Activated CD8-positive, alpha-beta T cell treated with anti-CD3 and anti-CD28 coated beads for 36 hours (primary cell): ENCODE results near the gene ATXN2L. TPM values are rescaled to one million over a fixed set of nuclear protein-coding genes. Genes with fewer than 3 reads are reported as not detected.
A peak's percentile ranks its signal among the peaks of the same experiment; 100 is the strongest.
"Not testable (repeated sequence)": the region's sequence is repeated elsewhere in the genome, so short reads cannot be mapped to it uniquely, and the experiment has no call there.

ENCODE experiments used
- ATAC-seq: fragments of 200-7000 bp; cut with Tn5 transposase; one replicate; pipeline ENCODE4 v1.10.0; 2021; ENCODE audit warnings: mild to moderate bottlenecking, moderate library complexity
- CTCF ChIA-PET: fragments of 350-600 bp; sonication (Branson Sonifier 250); formaldehyde crosslinking; loops from one replicate; lab custom pipeline; 2021; ENCODE audit warnings: antibody characterized with exemption; lab: Charles Lee
- POLR2A ChIA-PET: fragments of 350-600 bp; sonication (Branson Sonifier 250); formaldehyde crosslinking; loops from one replicate; lab custom pipeline; 2021; ENCODE audit warnings: antibody characterized with exemption; lab: Charles Lee
- DNase-seq: peaks from one replicate; pipeline ENCODE4 v3.0.0-alpha.2; 2020
- H3K27ac Mint-ChIP-seq: one replicate; pipeline ENCODE4 v1.8.0; 2021; ENCODE audit warnings: mild to moderate bottlenecking, mixed read lengths
- H3K27me3 Mint-ChIP-seq: one replicate; pipeline ENCODE4 v1.8.0; 2021; ENCODE audit warnings: mixed read lengths
- H3K36me3 Mint-ChIP-seq: one replicate; pipeline ENCODE4 v1.8.0; 2021; ENCODE audit warnings: low read depth, mixed read lengths
- H3K4me1 Mint-ChIP-seq: one replicate; pipeline ENCODE4 v1.8.0; 2021; ENCODE audit warnings: low read depth, mixed read lengths
- H3K4me3 Mint-ChIP-seq: one replicate; pipeline ENCODE4 v1.8.0; 2021; ENCODE audit warnings: mild to moderate bottlenecking, moderate library complexity, mixed read lengths
- H3K9me3 Mint-ChIP-seq: one replicate; pipeline ENCODE4 v1.8.0; 2021; ENCODE audit warnings: mixed read lengths
- intact Hi-C: fragments of 100-400 bp; cut with micrococcal nuclease; formaldehyde crosslinking; loops from one replicate; pipeline ENCODE4 v1.10.0; 2022
- total RNA-seq, 2 experiments: library from RNA; stranded (reverse); gene quantifications; one replicate each; pipeline ENCODE4 v1.2.3, GENCODE V29; 2021
- TF ChIP-seq, protein P1 (sequence below): fragments of 200-600 bp; IDR thresholded peaks from one replicate; pipeline ENCODE4 v1.8.0; 2022; ENCODE audit warnings: antibody characterized with exemption, mild to moderate bottlenecking

The ATXN2L gene
- total RNA-seq, 2 experiments from 2014 or later, result 322 to 333 TPM

- TF ChIP-seq, protein P1, sequence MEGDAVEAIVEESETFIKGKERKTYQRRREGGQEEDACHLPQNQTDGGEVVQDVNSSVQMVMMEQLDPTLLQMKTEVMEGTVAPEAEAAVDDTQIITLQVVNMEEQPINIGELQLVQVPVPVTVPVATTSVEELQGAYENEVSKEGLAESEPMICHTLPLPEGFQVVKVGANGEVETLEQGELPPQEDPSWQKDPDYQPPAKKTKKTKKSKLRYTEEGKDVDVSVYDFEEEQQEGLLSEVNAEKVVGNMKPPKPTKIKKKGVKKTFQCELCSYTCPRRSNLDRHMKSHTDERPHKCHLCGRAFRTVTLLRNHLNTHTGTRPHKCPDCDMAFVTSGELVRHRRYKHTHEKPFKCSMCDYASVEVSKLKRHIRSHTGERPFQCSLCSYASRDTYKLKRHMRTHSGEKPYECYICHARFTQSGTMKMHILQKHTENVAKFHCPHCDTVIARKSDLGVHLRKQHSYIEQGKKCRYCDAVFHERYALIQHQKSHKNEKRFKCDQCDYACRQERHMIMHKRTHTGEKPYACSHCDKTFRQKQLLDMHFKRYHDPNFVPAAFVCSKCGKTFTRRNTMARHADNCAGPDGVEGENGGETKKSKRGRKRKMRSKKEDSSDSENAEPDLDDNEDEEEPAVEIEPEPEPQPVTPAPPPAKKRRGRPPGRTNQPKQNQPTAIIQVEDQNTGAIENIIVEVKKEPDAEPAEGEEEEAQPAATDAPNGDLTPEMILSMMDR, result no peak
- intact Hi-C loops, result loop anchor here (5.0 kb wide), 1 partner anchor 328 kb away; the partner anchor contains the start of genes APOBR and CLN3
- ATAC-seq (no peak), DNase-seq (no peak)
- H3K27ac Mint-ChIP-seq, result peak overlapping the region; percentile 14
- peaks cover 23% of the 10 kb centered on the region for H3K4me1 Mint-ChIP-seq
- no peaks in the 10 kb centered on the region for H3K27me3 Mint-ChIP-seq
- POLR2A ChIA-PET, result interaction anchor here (20.4 kb wide), 1 partner anchor 22 kb away, joined by 485 read pairs; the partner anchor contains the start of gene TUFM
- H3K36me3 Mint-ChIP-seq, result peaks cover 36% of the 10 kb centered on the region
- no peak overlapping the region for H3K4me3 Mint-ChIP-seq
- no peaks in the 10 kb centered on the region for H3K9me3 Mint-ChIP-seq
- CTCF ChIA-PET, result no interaction called here
These were observed 2.8 kb upstream of the ATXN2L start for GRCh38 chr16:28820016-28820415.

DNA sequence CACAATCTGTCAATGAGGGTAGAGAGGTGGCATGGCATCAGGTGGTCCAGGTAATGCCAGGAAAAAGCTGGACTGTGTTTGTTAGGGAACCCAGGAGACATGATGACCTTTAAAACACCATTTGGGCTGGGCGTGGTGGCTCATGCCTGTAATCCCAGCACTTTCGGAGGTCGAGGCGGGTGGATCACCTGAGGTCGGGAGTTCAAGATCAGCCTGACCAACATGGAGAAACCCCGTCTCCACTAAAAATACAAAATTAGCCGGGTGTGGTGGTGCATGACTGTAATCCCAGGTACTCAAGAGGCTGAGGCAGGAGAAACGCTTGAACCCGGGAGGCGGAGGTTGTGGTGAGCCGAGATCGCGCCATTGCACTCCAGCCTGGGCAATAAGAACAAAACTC, 2.3 kb upstream of the ATXN2L start:
- ATAC-seq, H3K9me3 Mint-ChIP-seq, CTCF ChIA-PET, DNase-seq, H3K27me3 Mint-ChIP-seq: not testable (repeated sequence)
- Mint-ChIP-seq H3K27ac (peak overlapping the region; percentile 29), H3K36me3 (peaks cover 41% of the 10 kb centered on the region), H3K4me3 (peak overlapping the region; percentile 80), H3K4me1 (peaks cover 28% of the 10 kb centered on the region)
- intact Hi-C loops, result loop anchor here (5.0 kb wide), 1 partner anchor 328 kb away; the partner anchor contains the start of genes APOBR and CLN3
- POLR2A ChIA-PET, result interaction anchor here (1.2 to 20.4 kb wide), 2 partner anchors 21 to 42 kb away, joined by 4 to 485 read pairs; partner anchors contain the start of gene TUFM

GRCh38 chr16:28821874-28822519, 802 bp upstream of the ATXN2L start:
- intact Hi-C loops, result loop anchor here (5.0 kb wide), 1 partner anchor 330 kb away; the partner anchor contains the start of genes APOBR and CLN3
- H3K27ac Mint-ChIP-seq, result peak overlapping the region; percentile 88
- H3K9me3 Mint-ChIP-seq, result no peaks in the 10 kb centered on the region
- H3K27me3 Mint-ChIP-seq, result no peaks in the 10 kb centered on the region
- H3K4me1 Mint-ChIP-seq, result peaks cover 42% of the 10 kb centered on the region
- peak overlapping the region; percentile 80 for H3K4me3 Mint-ChIP-seq
- H3K36me3 Mint-ChIP-seq, result peaks cover 54% of the 10 kb centered on the region
- TF ChIP-seq, protein P1, result no peak
- DNase-seq (no peak), ATAC-seq (no peak)
- ChIA-PET CTCF (interaction anchor here (0.9 to 1.8 kb wide), 3 partner anchors 11 to 41 kb away, joined by 3 to 4 read pairs (median 4); partner anchors contain the start of gene TUFM), POLR2A (interaction anchor here (0.6 to 20.4 kb wide), 21 partner anchors 9 to 527 kb away, joined by 3 to 485 read pairs (median 4); partner anchors contain the start of genes ATP2A1, NFATC2IP, RABEP2 and SGF29)

GRCh38 chr16:28823291-28823872, 583 bp downstream of the ATXN2L start:
- H3K4me1 Mint-ChIP-seq, result peaks cover 52% of the 10 kb centered on the region
- peak overlapping the region; percentile 99 for H3K4me3 Mint-ChIP-seq
- ChIA-PET POLR2A (interaction anchor here (0.6 to 20.4 kb wide), 16 partner anchors 8 to 329 kb away, joined by 3 to 485 read pairs (median 6); partner anchors contain the start of genes ATP2A1, NFATC2IP, RABEP2 and SGF29), CTCF (interaction anchor here (1.9 kb wide), 1 partner anchor 122 kb away, joined by 5 read pairs; no protein-coding TSS in a partner anchor)
- intact Hi-C loops, result loop anchor here (5.0 kb wide), 1 partner anchor 331 kb away; the partner anchor contains the start of genes APOBR and CLN3
- TF ChIP-seq, protein P1, result no peak
- ATAC-seq (no peak), DNase-seq (no peak)
- peak overlapping the region; percentile 100 for H3K27ac Mint-ChIP-seq
- no peaks in the 10 kb centered on the region for H3K9me3 Mint-ChIP-seq
- H3K27me3 Mint-ChIP-seq, result no peaks in the 10 kb centered on the region
- H3K36me3 Mint-ChIP-seq, result peaks cover 66% of the 10 kb centered on the region
